HL-60 (cell line): Measurements from ENCODE around the gene ARID3C.

Experiments used
- DNase-seq, 2 experiments: peaks; one replicate each; pipeline ENCODE4 v3.0.0-alpha.2; 2010 to 2020; ENCODE audit warnings: low read depth in 1 of 2, low spot score in 1 of 2
- H3K27ac ChIP-seq: fragments of 250-450 bp; sonication (Bioruptor Pico); replicated peaks from 2 replicates; pipeline ENCODE4 v1.5.1; 2020; ENCODE audit warnings: mild to moderate bottlenecking, moderate library complexity
- H3K27me3 ChIP-seq: fragments of 250-450 bp; sonication (Bioruptor Pico); 2 replicates; pipeline ENCODE4 v1.5.1; 2021; ENCODE audit warnings: mild to moderate bottlenecking, moderate library complexity; ENCODE audit not compliant: insufficient read depth, poor library complexity, severe bottlenecking
- H3K4me3 ChIP-seq: replicated peaks from 2 replicates; pipeline ENCODE4 v1.5.1; 2011; ENCODE audit warnings: mild to moderate bottlenecking, control low read depth, low read length; ENCODE audit not compliant: insufficient read depth
- CTCF ChIP-seq: IDR thresholded peaks from one replicate; pipeline ENCODE4 v1.5.1; 2011; ENCODE audit warnings: low read length, control low read depth, inconsistent platforms; ENCODE audit not compliant: insufficient read depth
- GABPA ChIP-seq: IDR thresholded peaks from 2 replicates; pipeline ENCODE4 v1.6.1; 2012; ENCODE audit warnings: low read depth
- POLR2AphosphoS5 ChIP-seq: IDR thresholded peaks from 2 replicates; pipeline ENCODE4 v1.6.1; 2012; ENCODE audit warnings: low read depth
- REST ChIP-seq: IDR thresholded peaks from 2 replicates; pipeline ENCODE4 v1.6.1; 2012; ENCODE audit warnings: low read depth; ENCODE audit not compliant: insufficient replicate concordance
- SPI1 ChIP-seq: IDR thresholded peaks from 2 replicates; pipeline ENCODE4 v1.6.1; 2012; ENCODE audit warnings: low read depth, mild to moderate bottlenecking, borderline replicate concordance

The ARID3C gene

DNA sequence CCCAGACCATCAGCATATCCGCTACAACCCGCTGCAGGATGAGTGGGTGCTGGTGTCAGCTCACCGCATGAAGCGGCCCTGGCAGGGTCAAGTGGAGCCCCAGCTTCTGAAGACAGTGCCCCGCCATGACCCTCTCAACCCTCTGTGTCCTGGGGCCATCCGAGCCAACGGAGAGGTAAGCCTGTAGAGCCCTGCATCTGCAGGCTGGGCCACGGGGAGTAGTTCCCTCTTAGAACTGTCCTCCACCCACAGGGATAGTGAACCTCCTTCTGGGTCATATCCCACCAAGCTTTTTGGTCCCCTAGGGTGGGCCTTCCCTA is 18.2 kb upstream of the ARID3C start:
- H3K27ac ChIP-seq, result peak overlapping the region; percentile 69

DNA sequence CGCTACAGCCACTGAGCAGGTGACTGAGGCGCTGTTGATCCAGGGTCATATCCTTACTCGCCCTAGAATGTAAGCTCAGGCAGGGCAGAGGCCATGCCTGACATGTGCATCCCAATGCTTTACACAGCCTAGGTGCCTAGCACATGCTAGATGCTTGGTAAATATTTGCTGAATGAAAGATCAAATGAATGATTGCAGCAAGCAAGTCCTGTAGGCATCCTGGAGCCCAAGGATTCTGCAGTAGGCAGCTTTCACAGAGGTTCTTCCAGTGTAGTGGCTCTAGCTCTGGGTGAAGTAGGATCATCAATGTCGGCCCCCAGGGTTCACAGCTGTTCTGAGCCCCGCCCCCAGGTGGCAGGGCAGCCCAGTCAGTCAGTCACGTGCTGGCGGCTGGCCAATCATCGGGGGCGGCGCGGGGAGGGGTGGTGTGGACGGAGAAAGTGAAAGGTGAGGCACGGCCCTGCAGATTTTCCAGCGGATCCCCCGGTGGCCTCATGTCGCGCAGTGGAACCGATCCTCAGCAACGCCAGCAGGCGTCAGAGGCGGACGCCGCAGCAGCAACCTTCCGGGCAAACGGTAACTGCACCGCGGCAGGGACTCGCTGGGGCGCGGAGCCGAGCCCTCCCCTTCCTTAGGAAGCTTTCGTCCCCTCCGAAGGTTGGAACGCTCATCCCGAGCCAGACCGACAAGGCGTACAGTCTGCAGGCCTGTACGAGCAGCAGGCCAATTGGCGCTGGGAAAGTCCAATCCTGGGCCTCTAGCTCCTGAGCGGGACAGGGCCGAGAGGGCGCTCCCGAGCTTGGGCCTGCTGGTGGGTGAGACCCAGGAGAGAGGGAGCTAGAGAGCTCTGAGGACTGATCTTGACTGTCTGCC is 17.6 kb upstream of the ARID3C start, which contains the start of gene GALT:
GALT (plus strand) TSS at position 465 of the 873 bp plus-strand sequence; CDS start at position 495, 30 bp downstream.
- peak within 1 kb of the TSS; percentile 72 for H3K4me3 ChIP-seq
- DNase-seq, result peak; percentile 86 to 96
- no peak for TF ChIP-seq SPI1
- 0 out of 2 replicates have a peak, but pooled peaks have one; percentile 11 for TF ChIP-seq GABPA
- TF ChIP-seq REST, result peak; percentile 32
- TF ChIP-seq POLR2AphosphoS5, result peak; percentile 49; the same call in 1 of the 2 replicates
- peak; percentile 44 for TF ChIP-seq CTCF
- H3K27ac ChIP-seq, result peak within 1 kb of the TSS; percentile 69
- no peaks in the 10 kb centered on the region for H3K27me3 ChIP-seq

More for the DNA sequence above, 18.2 kb upstream of the ARID3C start:
- Histone ChIP-seq H3K4me3 (peak overlapping the region; percentile 72), H3K27me3 (no peaks in the 10 kb centered on the region)
- DNase-seq, result no peak
- no peak for TF ChIP-seq REST
- no peak for TF ChIP-seq GABPA
- TF ChIP-seq SPI1, result no peak
- TF ChIP-seq POLR2AphosphoS5, result no peak
- no peak for TF ChIP-seq CTCF

GRCh38 chr9:34644766-34645314 is 16.0 kb upstream of the ARID3C start:
- Histone ChIP-seq H3K27ac (no peak overlapping the region), H3K27me3 (no peaks in the 10 kb centered on the region), H3K4me3 (no peak overlapping the region)
- no peak for DNase-seq
- TF ChIP-seq GABPA, result no peak
- TF ChIP-seq POLR2AphosphoS5, result no peak
- no peak for TF ChIP-seq REST
- no peak for TF ChIP-seq CTCF
- no peak for TF ChIP-seq SPI1
